ENCODE measurements around the gene SNX19. TPM values are rescaled to one million over a fixed set of nuclear protein-coding genes. Genes with fewer than 3 reads are reported as not detected.

Gene SNX19
- total and polyA plus RNA-seq, 2 of the 4 experiments (the other 2 are of a cell fraction): 35.9 to 113 TPM

GRCh38 chr11:130911306-130911705 lies 5.0 kb downstream of the SNX19 start:
- H3K4me3 ChIP-seq (ENCODE audit: insufficient read depth, low read depth, low read length): no peak overlapping the region
- no peaks in the 10 kb centered on the region for H3K9me3 ChIP-seq (ENCODE audit: control insufficient read depth, insufficient read depth, low read length)
- H3K36me3 ChIP-seq (ENCODE audit: control insufficient read depth, insufficient read depth, low read length): peaks cover 44% of the 10 kb centered on the region
- no peak overlapping the region for H3K9ac ChIP-seq (ENCODE audit: low read depth, low read length)
- POLR2A ChIA-PET (ENCODE audit: unreplicated experiment): no interaction called here
- dilution Hi-C loops (cut with HindIII; ENCODE audit: low sequenced_read_pairs, unreplicated experiment) (no loop called here), in situ Hi-C loops (cut with MboI; ENCODE audit: low sequenced_read_pairs) (loop anchor here (25.0 kb wide), 1 partner anchor 976 kb away; no protein-coding TSS in a partner anchor), intact Hi-C loops (cut with micrococcal nuclease) (loop anchor here (5.0 kb wide), 1 partner anchor 479 kb away; no protein-coding TSS in a partner anchor)
- ATAC-seq (ENCODE audit: low read depth) (no peak), DNase-seq (no peak)
- WGBS, 2 experiments (ENCODE audit: extremely low coverage in 2 of 2, insufficient read length in 1 of 2): 98% methylated on average over 8 of the region's 11 CpGs; no CpG with 5 or more reads in 1 of the 2 experiments
- no peak overlapping the region for H2BK15ac ChIP-seq (ENCODE audit: low read depth, low read length)
- H3K27ac ChIP-seq (ENCODE audit: insufficient read depth, low read length): no peak overlapping the region
- CTCF ChIA-PET: no interaction called here
- no peak overlapping the region for H3K4me2 ChIP-seq (ENCODE audit: low read depth, low read length)
- H3K56ac ChIP-seq (ENCODE audit: extremely low read depth, insufficient read depth, low read length): no peak overlapping the region
- peaks cover 5% of the 10 kb centered on the region; the same call in 1 of the 2 replicates for H4K20me1 ChIP-seq (ENCODE audit: insufficient read depth, low read length)
- H3K18ac ChIP-seq (ENCODE audit: low read depth, low read length): no peak overlapping the region
- no peak overlapping the region for H3K4ac ChIP-seq (ENCODE audit: low read depth, low read length)
- H3K4me1 ChIP-seq (ENCODE audit: control insufficient read depth, insufficient read depth, low read length): peaks cover 22% of the 10 kb centered on the region
- H2BK5ac ChIP-seq (ENCODE audit: low read depth, low read length, poor library complexity, severe bottlenecking): no peak overlapping the region
- H2AFZ ChIP-seq (replicated peaks; ENCODE audit: low read length, poor library complexity): no peak overlapping the region
- H4K5ac ChIP-seq (ENCODE audit: low read depth, low read length): no peak overlapping the region
- H4K91ac ChIP-seq (ENCODE audit: insufficient read depth, low read depth, low read length): no peak overlapping the region
- H2BK120ac ChIP-seq (ENCODE audit: low read depth, low read length): no peak overlapping the region
- peaks cover 37 to 83% of the 10 kb centered on the region in 2 experiments for H3K79me1 ChIP-seq (ENCODE audit: low read depth in 1 of 2, low read length in 2 of 2)
- H2AK5ac ChIP-seq (ENCODE audit: low read depth, low read length): no peak overlapping the region
- no peak overlapping the region for H3K23ac ChIP-seq (ENCODE audit: low read depth, low read length)
- no peak overlapping the region for H2BK20ac ChIP-seq (ENCODE audit: low read depth, low read length)
- H3K9me1 ChIP-seq (ENCODE audit: insufficient read depth, low read length): peaks cover 35% of the 10 kb centered on the region
- BruUV-seq (replicated peaks): no TSS peak
- H2AK9ac ChIP-seq (replicated peaks; ENCODE audit: low read depth, low read length, poor library complexity): peak overlapping the region; percentile 29
- no peak overlapping the region for H3K14ac ChIP-seq (replicated peaks; ENCODE audit: low read depth, low read length)
- TF ChIP-seq, protein P1, sequence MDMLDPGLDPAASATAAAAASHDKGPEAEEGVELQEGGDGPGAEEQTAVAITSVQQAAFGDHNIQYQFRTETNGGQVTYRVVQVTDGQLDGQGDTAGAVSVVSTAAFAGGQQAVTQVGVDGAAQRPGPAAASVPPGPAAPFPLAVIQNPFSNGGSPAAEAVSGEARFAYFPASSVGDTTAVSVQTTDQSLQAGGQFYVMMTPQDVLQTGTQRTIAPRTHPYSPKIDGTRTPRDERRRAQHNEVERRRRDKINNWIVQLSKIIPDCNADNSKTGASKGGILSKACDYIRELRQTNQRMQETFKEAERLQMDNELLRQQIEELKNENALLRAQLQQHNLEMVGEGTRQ (IDR thresholded peaks at IDR 0.05; ENCODE audit: low read depth, low read length): no peak
- TF ChIP-seq, protein P2, sequence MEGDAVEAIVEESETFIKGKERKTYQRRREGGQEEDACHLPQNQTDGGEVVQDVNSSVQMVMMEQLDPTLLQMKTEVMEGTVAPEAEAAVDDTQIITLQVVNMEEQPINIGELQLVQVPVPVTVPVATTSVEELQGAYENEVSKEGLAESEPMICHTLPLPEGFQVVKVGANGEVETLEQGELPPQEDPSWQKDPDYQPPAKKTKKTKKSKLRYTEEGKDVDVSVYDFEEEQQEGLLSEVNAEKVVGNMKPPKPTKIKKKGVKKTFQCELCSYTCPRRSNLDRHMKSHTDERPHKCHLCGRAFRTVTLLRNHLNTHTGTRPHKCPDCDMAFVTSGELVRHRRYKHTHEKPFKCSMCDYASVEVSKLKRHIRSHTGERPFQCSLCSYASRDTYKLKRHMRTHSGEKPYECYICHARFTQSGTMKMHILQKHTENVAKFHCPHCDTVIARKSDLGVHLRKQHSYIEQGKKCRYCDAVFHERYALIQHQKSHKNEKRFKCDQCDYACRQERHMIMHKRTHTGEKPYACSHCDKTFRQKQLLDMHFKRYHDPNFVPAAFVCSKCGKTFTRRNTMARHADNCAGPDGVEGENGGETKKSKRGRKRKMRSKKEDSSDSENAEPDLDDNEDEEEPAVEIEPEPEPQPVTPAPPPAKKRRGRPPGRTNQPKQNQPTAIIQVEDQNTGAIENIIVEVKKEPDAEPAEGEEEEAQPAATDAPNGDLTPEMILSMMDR (conservative IDR thresholded peaks at IDR 0.05; ENCODE audit: low read depth, low read length): no peak
- TF ChIP-seq SMC3 (IDR thresholded peaks at IDR 0.05; ENCODE audit: low read depth, low read length) (no peak), MAZ (IDR thresholded peaks at IDR 0.05; ENCODE audit: borderline replicate concordance, low read depth, low read length) (no peak), NFE2L2 (IDR thresholded peaks at IDR 0.05; ENCODE audit: low read depth, low read length) (no peak), CEBPB (IDR thresholded peaks at IDR 0.05; ENCODE audit: low read depth, low read length) (no peak), FOS (IDR thresholded peaks at IDR 0.05; ENCODE audit: low read depth, low read length) (no peak), MAFK (IDR thresholded peaks at IDR 0.05; ENCODE audit: low read depth, low read length) (no peak), CHD1 (IDR thresholded peaks at IDR 0.05; ENCODE audit: low read depth, low read length) (no peak), BHLHE40 (IDR thresholded peaks at IDR 0.05; ENCODE audit: low read depth, low read length) (no peak), RAD21 (IDR thresholded peaks at IDR 0.05; ENCODE audit: low read length) (no peak), MXI1 (IDR thresholded peaks at IDR 0.05; ENCODE audit: borderline replicate concordance, low read depth, low read length) (no peak), RFX5 (IDR thresholded peaks at IDR 0.05; ENCODE audit: low read depth, low read length) (no peak), RCOR1 (IDR thresholded peaks at IDR 0.05; ENCODE audit: insufficient replicate concordance, low read length) (no peak), POLR2A (IDR thresholded peaks at IDR 0.05; ENCODE audit: low read depth, low read length) (no peak)
- TF ChIP-seq, protein P3, sequence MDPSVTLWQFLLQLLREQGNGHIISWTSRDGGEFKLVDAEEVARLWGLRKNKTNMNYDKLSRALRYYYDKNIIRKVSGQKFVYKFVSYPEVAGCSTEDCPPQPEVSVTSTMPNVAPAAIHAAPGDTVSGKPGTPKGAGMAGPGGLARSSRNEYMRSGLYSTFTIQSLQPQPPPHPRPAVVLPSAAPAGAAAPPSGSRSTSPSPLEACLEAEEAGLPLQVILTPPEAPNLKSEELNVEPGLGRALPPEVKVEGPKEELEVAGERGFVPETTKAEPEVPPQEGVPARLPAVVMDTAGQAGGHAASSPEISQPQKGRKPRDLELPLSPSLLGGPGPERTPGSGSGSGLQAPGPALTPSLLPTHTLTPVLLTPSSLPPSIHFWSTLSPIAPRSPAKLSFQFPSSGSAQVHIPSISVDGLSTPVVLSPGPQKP (IDR thresholded peaks at IDR 0.05; ENCODE audit: borderline replicate concordance, low read depth, low read length): no peak
- no peaks in the 10 kb centered on the region for H3K27me3 ChIP-seq (ENCODE audit: control insufficient read depth, insufficient read depth, low read length)
- no peak overlapping the region for H4K8ac ChIP-seq (ENCODE audit: low read depth in 2 of 2, low read length in 2 of 2)
